WTC11 (cell line): Measurements from ENCODE around the gene P2RX3. TPM values are rescaled to one million over a fixed set of nuclear protein-coding genes. Genes with fewer than 3 reads are reported as not detected.

Source experiments
- ATF1 ChIP-seq: sonication (generic); formaldehyde crosslinking; IDR thresholded peaks from 2 replicates; pipeline ENCODE4 v1.8.1; 2023; ENCODE audit warnings: mild to moderate bottlenecking, moderate library complexity, missing genetic modification reagents
- CREB1 ChIP-seq: sonication (generic); formaldehyde crosslinking; IDR thresholded peaks from 2 replicates; pipeline ENCODE4 v1.8.0; 2023; ENCODE audit warnings: mild to moderate bottlenecking, missing genetic modification reagents
- ELF4 ChIP-seq: sonication (generic); formaldehyde crosslinking; IDR thresholded peaks from 2 replicates; pipeline ENCODE4 v1.8.1; 2022; ENCODE audit warnings: low read depth, mild to moderate bottlenecking, moderate library complexity, missing genetic modification reagents
- ETV6 ChIP-seq: sonication (generic); formaldehyde crosslinking; IDR thresholded peaks from 2 replicates; pipeline ENCODE4 v1.8.1; 2022; ENCODE audit warnings: mild to moderate bottlenecking, missing genetic modification reagents
- FOXJ3 ChIP-seq: sonication (generic); formaldehyde crosslinking; IDR thresholded peaks from 2 replicates; pipeline ENCODE4 v1.9.0; 2021; ENCODE audit warnings: missing genetic modification reagents, mild to moderate bottlenecking, borderline replicate concordance
- HMGA2 ChIP-seq: fragments of 250-450 bp; sonication (Bioruptor Pico); IDR thresholded peaks from 2 replicates; pipeline ENCODE4 v1.4.0; 2021; ENCODE audit warnings: mild to moderate bottlenecking, moderate library complexity
- IRF2 ChIP-seq: sonication (generic); formaldehyde crosslinking; IDR thresholded peaks from 2 replicates; pipeline ENCODE4 v1.8.0; 2022; ENCODE audit warnings: low read depth, missing genetic modification reagents, borderline replicate concordance
- NFATC4 ChIP-seq: fragments of 250-450 bp; sonication (Bioruptor Pico); IDR thresholded peaks from 2 replicates; pipeline ENCODE4 v1.9.0; 2021; ENCODE audit warnings: mild to moderate bottlenecking
- NFYB ChIP-seq: sonication (generic); formaldehyde crosslinking; conservative IDR thresholded peaks from 2 replicates; pipeline ENCODE4 v1.8.0; 2022; ENCODE audit warnings: low read depth, missing genetic modification reagents
- PRRX2 ChIP-seq: fragments of 250-450 bp; sonication (Bioruptor Pico); IDR thresholded peaks from 2 replicates; pipeline ENCODE4 v1.8.0; 2021; ENCODE audit warnings: mild to moderate bottlenecking
- RELA ChIP-seq: sonication (generic); formaldehyde crosslinking; IDR thresholded peaks from 2 replicates; pipeline ENCODE4 v1.8.1; 2022; ENCODE audit warnings: missing genetic modification reagents, mild to moderate bottlenecking, borderline replicate concordance
- RORB ChIP-seq: fragments of 250-450 bp; sonication (Bioruptor Pico); IDR thresholded peaks from 2 replicates; pipeline ENCODE4 v1.9.0; 2021; ENCODE audit warnings: mild to moderate bottlenecking
- SOX15 ChIP-seq: fragments of 250-450 bp; sonication (Bioruptor Pico); IDR thresholded peaks from 2 replicates; pipeline ENCODE4 v1.9.0; 2021; ENCODE audit warnings: mild to moderate bottlenecking
- SP1 ChIP-seq: sonication (generic); formaldehyde crosslinking; conservative IDR thresholded peaks from 2 replicates; pipeline ENCODE4 v1.8.1; 2022; ENCODE audit warnings: missing genetic modification reagents
- TCF7 ChIP-seq: sonication (generic); formaldehyde crosslinking; IDR thresholded peaks from 2 replicates; pipeline ENCODE4 v1.8.0; 2022; ENCODE audit warnings: mild to moderate bottlenecking, low read depth, missing genetic modification reagents, moderate library complexity
- ZBTB21 ChIP-seq: sonication (generic); formaldehyde crosslinking; IDR thresholded peaks from 2 replicates; pipeline ENCODE4 v1.8.1; 2023; ENCODE audit warnings: mild to moderate bottlenecking, missing genetic modification reagents, borderline replicate concordance
- ZNF121 ChIP-seq: sonication (generic); formaldehyde crosslinking; IDR thresholded peaks from 2 replicates; pipeline ENCODE4 v1.8.0; 2023; ENCODE audit warnings: missing genetic modification reagents
- ZNF138 ChIP-seq: sonication (generic); formaldehyde crosslinking; conservative IDR thresholded peaks from 2 replicates; pipeline ENCODE4 v1.8.1; 2022; ENCODE audit warnings: mild to moderate bottlenecking, moderate library complexity, missing genetic modification reagents
- ZNF219 ChIP-seq: sonication (generic); formaldehyde crosslinking; IDR thresholded peaks from 2 replicates; pipeline ENCODE4 v1.8.0; 2023; ENCODE audit warnings: missing genetic modification reagents, mild to moderate bottlenecking, borderline replicate concordance
- ZNF232 ChIP-seq: sonication (generic); formaldehyde crosslinking; IDR thresholded peaks from 2 replicates; pipeline ENCODE4 v1.8.0; 2022; ENCODE audit warnings: mild to moderate bottlenecking, missing genetic modification reagents
- ZNF263 ChIP-seq: sonication (generic); formaldehyde crosslinking; IDR thresholded peaks from 2 replicates; pipeline ENCODE4 v1.8.1; 2022; ENCODE audit warnings: low read depth, mild to moderate bottlenecking, moderate library complexity, missing genetic modification reagents
- ZNF416 ChIP-seq: fragments of 250-450 bp; sonication (Bioruptor Pico); IDR thresholded peaks from 2 replicates; pipeline ENCODE4 v1.9.0; 2021; ENCODE audit warnings: mild to moderate bottlenecking, inconsistent platforms
- ZNF671 ChIP-seq: fragments of 250-450 bp; sonication (Bioruptor Pico); IDR thresholded peaks from 2 replicates; pipeline ENCODE4 v1.8.0; 2021; ENCODE audit warnings: mild to moderate bottlenecking
- total RNA-seq: library from RNA; stranded (reverse); gene quantifications from 3 replicates; pipeline ENCODE4 v1.2.3, GENCODE V29; 2021
- TF ChIP-seq, protein P1 (sequence below): sonication (generic); formaldehyde crosslinking; IDR thresholded peaks from 2 replicates; pipeline ENCODE4 v1.8.1; 2022; ENCODE audit warnings: low read depth, mild to moderate bottlenecking, moderate library complexity, missing genetic modification reagents, borderline replicate concordance
- TF ChIP-seq, protein P2 (sequence below): sonication (generic); formaldehyde crosslinking; conservative IDR thresholded peaks from 2 replicates; pipeline ENCODE4 v1.8.1; 2023; ENCODE audit warnings: mild to moderate bottlenecking, low read depth, missing genetic modification reagents, moderate library complexity
- TF ChIP-seq, protein P3 (sequence below): fragments of 250-450 bp; sonication (Bioruptor Pico); IDR thresholded peaks from 2 replicates; pipeline ENCODE4 v1.9.0; 2021; ENCODE audit warnings: moderate library complexity, mild to moderate bottlenecking, inconsistent platforms, borderline replicate concordance
- TF ChIP-seq, protein P4 (sequence below): fragments of 250-450 bp; sonication (Bioruptor Pico); IDR thresholded peaks from 2 replicates; pipeline ENCODE4 v2.1.2; 2022; ENCODE audit warnings: mild to moderate bottlenecking, moderate library complexity
- TF ChIP-seq, protein P5 (sequence below): sonication (generic); formaldehyde crosslinking; IDR thresholded peaks from 2 replicates; pipeline ENCODE4 v1.8.1; 2023; ENCODE audit warnings: mild to moderate bottlenecking, missing genetic modification reagents, borderline replicate concordance
- TF ChIP-seq, protein P6 (sequence below): sonication (generic); formaldehyde crosslinking; IDR thresholded peaks from 2 replicates; pipeline ENCODE4 v1.8.1; 2023; ENCODE audit warnings: mild to moderate bottlenecking, missing genetic modification reagents
- TF ChIP-seq, protein P7 (sequence below): sonication (generic); formaldehyde crosslinking; IDR thresholded peaks from 2 replicates; pipeline ENCODE4 v1.8.1; 2022; ENCODE audit warnings: mild to moderate bottlenecking, missing genetic modification reagents, moderate library complexity, borderline replicate concordance

P2RX3 gene
- total RNA-seq, 1 experiment from 2014 or later: 0.26 TPM

DNA sequence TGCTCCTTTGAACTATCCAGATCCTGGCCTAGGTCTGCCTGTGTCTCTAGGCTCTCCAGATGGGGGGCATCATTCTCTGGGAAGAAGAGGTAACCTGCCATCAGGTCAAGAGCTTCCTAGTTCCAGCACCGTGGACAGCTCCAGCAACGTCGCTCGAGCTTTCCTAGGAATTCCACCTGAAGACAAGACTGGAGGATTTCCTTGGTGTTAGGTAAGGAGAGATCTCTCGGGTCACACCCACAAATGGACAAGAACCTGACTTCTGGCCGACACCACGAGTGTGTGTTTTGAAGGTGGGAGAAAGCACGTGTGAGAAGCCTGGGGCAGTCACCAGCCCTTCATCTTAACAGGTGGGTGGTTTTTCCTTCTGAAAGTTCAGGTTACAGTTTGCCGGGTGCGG lies 41.6 kb downstream of the P2RX3 start (continued):
- TF ChIP-seq, protein P1, sequence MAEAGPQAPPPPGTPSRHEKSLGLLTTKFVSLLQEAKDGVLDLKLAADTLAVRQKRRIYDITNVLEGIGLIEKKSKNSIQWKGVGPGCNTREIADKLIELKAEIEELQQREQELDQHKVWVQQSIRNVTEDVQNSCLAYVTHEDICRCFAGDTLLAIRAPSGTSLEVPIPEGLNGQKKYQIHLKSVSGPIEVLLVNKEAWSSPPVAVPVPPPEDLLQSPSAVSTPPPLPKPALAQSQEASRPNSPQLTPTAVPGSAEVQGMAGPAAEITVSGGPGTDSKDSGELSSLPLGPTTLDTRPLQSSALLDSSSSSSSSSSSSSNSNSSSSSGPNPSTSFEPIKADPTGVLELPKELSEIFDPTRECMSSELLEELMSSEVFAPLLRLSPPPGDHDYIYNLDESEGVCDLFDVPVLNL (CRISPR knock-in tag): no peak
- TF ChIP-seq ATF1 (CRISPR knock-in tag) (no peak), RELA (no peak), IRF2 (CRISPR knock-in tag) (no peak), ZNF219 (CRISPR knock-in tag) (0 out of 2 replicates have a peak, but pooled peaks have one; percentile 39), NFATC4 (CRISPR knock-in tag) (no peak), ETV6 (no peak), SP1 (CRISPR knock-in tag) (no peak), NFYB (CRISPR knock-in tag) (no peak), ZNF232 (CRISPR knock-in tag) (no peak), ZNF671 (CRISPR knock-in tag) (no peak), HMGA2 (CRISPR knock-in tag) (no peak), PRRX2 (CRISPR knock-in tag) (no peak), TCF7 (0 out of 2 replicates have a peak, but pooled peaks have one; percentile 38), RORB (CRISPR knock-in tag) (no peak), SOX15 (no peak), ZNF138 (no peak), CREB1 (CRISPR knock-in tag) (0 out of 2 replicates have a peak, but pooled peaks have one; percentile 47), FOXJ3 (no peak), ZBTB21 (CRISPR knock-in tag) (no peak), ZNF263 (CRISPR knock-in tag) (no peak), ZNF121 (CRISPR knock-in tag) (no peak), ELF4 (CRISPR knock-in tag) (no peak), ZNF416 (CRISPR knock-in tag) (no peak)
- TF ChIP-seq, protein P2, sequence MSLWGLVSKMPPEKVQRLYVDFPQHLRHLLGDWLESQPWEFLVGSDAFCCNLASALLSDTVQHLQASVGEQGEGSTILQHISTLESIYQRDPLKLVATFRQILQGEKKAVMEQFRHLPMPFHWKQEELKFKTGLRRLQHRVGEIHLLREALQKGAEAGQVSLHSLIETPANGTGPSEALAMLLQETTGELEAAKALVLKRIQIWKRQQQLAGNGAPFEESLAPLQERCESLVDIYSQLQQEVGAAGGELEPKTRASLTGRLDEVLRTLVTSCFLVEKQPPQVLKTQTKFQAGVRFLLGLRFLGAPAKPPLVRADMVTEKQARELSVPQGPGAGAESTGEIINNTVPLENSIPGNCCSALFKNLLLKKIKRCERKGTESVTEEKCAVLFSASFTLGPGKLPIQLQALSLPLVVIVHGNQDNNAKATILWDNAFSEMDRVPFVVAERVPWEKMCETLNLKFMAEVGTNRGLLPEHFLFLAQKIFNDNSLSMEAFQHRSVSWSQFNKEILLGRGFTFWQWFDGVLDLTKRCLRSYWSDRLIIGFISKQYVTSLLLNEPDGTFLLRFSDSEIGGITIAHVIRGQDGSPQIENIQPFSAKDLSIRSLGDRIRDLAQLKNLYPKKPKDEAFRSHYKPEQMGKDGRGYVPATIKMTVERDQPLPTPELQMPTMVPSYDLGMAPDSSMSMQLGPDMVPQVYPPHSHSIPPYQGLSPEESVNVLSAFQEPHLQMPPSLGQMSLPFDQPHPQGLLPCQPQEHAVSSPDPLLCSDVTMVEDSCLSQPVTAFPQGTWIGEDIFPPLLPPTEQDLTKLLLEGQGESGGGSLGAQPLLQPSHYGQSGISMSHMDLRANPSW (CRISPR knock-in tag): no peak
- TF ChIP-seq, protein P3, sequence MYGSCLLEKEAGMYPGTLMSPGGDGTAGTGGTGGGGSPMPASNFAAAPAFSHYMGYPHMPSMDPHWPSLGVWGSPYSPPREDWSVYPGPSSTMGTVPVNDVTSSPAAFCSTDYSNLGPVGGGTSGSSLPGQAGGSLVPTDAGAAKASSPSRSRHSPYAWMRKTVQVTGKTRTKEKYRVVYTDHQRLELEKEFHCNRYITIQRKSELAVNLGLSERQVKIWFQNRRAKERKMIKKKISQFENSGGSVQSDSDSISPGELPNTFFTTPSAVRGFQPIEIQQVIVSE: no peak
- TF ChIP-seq, protein P4, sequence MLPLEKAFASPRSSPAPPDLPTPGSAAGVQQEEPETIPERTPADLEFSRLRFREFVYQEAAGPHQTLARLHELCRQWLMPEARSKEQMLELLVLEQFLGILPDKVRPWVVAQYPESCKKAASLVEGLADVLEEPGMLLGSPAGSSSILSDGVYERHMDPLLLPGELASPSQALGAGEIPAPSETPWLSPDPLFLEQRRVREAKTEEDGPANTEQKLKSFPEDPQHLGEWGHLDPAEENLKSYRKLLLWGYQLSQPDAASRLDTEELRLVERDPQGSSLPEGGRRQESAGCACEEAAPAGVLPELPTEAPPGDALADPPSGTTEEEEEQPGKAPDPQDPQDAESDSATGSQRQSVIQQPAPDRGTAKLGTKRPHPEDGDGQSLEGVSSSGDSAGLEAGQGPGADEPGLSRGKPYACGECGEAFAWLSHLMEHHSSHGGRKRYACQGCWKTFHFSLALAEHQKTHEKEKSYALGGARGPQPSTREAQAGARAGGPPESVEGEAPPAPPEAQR (CRISPR knock-in tag): no peak
- TF ChIP-seq, protein P5, sequence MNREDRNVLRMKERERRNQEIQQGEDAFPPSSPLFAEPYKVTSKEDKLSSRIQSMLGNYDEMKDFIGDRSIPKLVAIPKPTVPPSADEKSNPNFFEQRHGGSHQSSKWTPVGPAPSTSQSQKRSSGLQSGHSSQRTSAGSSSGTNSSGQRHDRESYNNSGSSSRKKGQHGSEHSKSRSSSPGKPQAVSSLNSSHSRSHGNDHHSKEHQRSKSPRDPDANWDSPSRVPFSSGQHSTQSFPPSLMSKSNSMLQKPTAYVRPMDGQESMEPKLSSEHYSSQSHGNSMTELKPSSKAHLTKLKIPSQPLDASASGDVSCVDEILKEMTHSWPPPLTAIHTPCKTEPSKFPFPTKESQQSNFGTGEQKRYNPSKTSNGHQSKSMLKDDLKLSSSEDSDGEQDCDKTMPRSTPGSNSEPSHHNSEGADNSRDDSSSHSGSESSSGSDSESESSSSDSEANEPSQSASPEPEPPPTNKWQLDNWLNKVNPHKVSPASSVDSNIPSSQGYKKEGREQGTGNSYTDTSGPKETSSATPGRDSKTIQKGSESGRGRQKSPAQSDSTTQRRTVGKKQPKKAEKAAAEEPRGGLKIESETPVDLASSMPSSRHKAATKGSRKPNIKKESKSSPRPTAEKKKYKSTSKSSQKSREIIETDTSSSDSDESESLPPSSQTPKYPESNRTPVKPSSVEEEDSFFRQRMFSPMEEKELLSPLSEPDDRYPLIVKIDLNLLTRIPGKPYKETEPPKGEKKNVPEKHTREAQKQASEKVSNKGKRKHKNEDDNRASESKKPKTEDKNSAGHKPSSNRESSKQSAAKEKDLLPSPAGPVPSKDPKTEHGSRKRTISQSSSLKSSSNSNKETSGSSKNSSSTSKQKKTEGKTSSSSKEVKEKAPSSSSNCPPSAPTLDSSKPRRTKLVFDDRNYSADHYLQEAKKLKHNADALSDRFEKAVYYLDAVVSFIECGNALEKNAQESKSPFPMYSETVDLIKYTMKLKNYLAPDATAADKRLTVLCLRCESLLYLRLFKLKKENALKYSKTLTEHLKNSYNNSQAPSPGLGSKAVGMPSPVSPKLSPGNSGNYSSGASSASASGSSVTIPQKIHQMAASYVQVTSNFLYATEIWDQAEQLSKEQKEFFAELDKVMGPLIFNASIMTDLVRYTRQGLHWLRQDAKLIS: no peak
- TF ChIP-seq, protein P6, sequence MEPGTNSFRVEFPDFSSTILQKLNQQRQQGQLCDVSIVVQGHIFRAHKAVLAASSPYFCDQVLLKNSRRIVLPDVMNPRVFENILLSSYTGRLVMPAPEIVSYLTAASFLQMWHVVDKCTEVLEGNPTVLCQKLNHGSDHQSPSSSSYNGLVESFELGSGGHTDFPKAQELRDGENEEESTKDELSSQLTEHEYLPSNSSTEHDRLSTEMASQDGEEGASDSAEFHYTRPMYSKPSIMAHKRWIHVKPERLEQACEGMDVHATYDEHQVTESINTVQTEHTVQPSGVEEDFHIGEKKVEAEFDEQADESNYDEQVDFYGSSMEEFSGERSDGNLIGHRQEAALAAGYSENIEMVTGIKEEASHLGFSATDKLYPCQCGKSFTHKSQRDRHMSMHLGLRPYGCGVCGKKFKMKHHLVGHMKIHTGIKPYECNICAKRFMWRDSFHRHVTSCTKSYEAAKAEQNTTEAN (CRISPR knock-in tag): no peak
- TF ChIP-seq, protein P7, sequence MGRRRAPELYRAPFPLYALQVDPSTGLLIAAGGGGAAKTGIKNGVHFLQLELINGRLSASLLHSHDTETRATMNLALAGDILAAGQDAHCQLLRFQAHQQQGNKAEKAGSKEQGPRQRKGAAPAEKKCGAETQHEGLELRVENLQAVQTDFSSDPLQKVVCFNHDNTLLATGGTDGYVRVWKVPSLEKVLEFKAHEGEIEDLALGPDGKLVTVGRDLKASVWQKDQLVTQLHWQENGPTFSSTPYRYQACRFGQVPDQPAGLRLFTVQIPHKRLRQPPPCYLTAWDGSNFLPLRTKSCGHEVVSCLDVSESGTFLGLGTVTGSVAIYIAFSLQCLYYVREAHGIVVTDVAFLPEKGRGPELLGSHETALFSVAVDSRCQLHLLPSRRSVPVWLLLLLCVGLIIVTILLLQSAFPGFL (CRISPR knock-in tag): peak; percentile 75; the same call in 1 of the 2 replicates
